ENCODE data around the gene MBNL1.

MBNL1 gene

GRCh38 chr3:152321955-152322377 lies 53.2 kb downstream of the MBNL1 start:
- no peak overlapping the region for H3K27ac ChIP-seq

GRCh38 chr3:152322756-152323155 lies 54.0 kb downstream of the MBNL1 start:
- H3K27ac ChIP-seq, result no peak overlapping the region
- TF ChIP-seq CTCF (conservative IDR thresholded peaks at IDR 0.05), result no peak

More at GRCh38 chr3:152321955-152322377, 53.2 kb downstream of the MBNL1 start:
- TF ChIP-seq CTCF (conservative IDR thresholded peaks at IDR 0.05), result no peak

GRCh38 chr3:152323834-152324233 lies 55.1 kb downstream of the MBNL1 start:
- no peak overlapping the region for H3K27ac ChIP-seq
- TF ChIP-seq CTCF (conservative IDR thresholded peaks at IDR 0.05), result no peak

- no peak for TF ChIP-seq CTCF (conservative IDR thresholded peaks at IDR 0.05)
These were observed 56.4 kb downstream of the MBNL1 start for GRCh38 chr3:152325136-152325535.

DNA sequence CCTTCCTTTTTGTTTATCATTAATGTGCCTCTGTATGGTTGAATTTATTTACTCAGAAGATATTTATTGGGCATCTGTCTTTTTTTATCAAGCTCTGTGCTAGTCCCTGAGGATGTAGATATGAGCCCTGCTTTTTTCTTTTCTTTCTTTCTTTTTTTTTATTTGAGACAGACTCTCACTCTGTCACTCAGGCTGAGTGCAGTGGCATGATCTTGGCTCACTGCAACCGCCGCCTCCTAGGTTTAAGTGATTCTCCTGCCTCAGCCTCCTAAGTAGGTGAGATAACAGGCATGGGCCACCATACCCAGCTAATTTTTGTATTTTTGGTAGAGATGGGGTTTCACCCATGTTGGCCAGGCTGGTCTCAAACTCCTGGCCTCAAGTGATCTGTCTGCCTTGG lies 58.5 kb downstream of the MBNL1 start:
- no peak overlapping the region for H3K27ac ChIP-seq
- TF ChIP-seq CTCF (conservative IDR thresholded peaks at IDR 0.05), result no peak

More at GRCh38 chr3:152325136-152325535, 56.4 kb downstream of the MBNL1 start:
- no peak overlapping the region for H3K27ac ChIP-seq

DNA sequence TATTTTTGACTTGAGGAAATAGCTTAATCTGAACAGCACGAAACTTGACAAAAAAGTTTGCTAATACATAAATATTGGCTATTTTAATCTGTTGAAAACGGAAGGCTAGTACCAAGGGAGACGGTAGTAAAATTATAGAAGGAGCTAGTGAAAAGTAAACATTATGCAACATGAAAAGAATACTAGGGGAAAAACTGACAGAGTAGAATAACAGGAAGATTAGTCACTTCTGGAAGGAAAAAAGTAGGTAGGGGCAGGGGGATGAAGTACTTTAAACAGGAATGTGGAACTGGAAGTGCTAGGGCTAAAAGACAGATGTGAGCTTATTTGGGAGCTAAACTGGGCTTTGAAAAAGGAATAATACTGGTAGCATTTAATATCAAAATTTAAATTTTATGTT lies 60.1 kb downstream of the MBNL1 start:
- no peak for TF ChIP-seq CTCF (conservative IDR thresholded peaks at IDR 0.05)
- no peak overlapping the region for H3K27ac ChIP-seq

DNA sequence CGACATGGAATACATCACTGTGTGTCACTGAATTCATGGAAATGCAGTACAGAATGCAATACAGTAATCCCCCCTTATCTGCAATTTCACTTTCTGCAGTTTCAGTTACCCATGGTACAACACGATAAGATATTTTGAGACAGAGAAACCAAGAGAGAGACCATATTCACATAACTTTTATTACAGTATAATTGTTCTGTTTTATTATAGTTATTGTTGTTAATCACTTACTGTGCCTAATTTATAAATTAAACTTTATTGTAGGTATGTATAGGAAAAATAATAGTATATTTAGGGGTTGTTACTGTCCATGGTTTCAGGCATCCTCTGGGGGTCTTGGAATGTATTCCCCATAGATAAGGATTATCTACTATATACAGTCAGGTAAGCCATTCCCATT lies 61.8 kb downstream of the MBNL1 start:
- no peak for TF ChIP-seq CTCF (conservative IDR thresholded peaks at IDR 0.05)
- no peak overlapping the region for H3K27ac ChIP-seq
